ENCODE data around the gene RASA3.

GRCh38 chr13:113954046-113954835 is 178.2 kb downstream of the RASA3 start:
- TF ChIP-seq ZNF274 (IDR thresholded peaks at IDR 0.05; ENCODE audit: borderline replicate concordance, extremely low read depth, low read length) (no peak), SP1 (IDR thresholded peaks at IDR 0.05; ENCODE audit: low read depth, low read length) (no peak), CTCF (IDR thresholded peaks at IDR 0.05; ENCODE audit: control extremely low read depth in 1 of 3, insufficient read depth in 1 of 3, low read depth in 1 of 3, low read length in 3 of 3) (no peak), TAF7 (optimal IDR thresholded peaks at IDR 0.05; ENCODE audit: borderline replicate concordance, low read depth, low read length) (no peak), RAD21 (IDR thresholded peaks at IDR 0.05 in 1 of 2, conservative IDR thresholded peaks at IDR 0.05 in 1 of 2; ENCODE audit: low read depth in 2 of 2, low read length in 2 of 2) (no peak), USF2 (IDR thresholded peaks at IDR 0.05; ENCODE audit: low read length) (no peak), SIN3A (conservative IDR thresholded peaks at IDR 0.05 in 1 of 2, IDR thresholded peaks at IDR 0.05 in 1 of 2; ENCODE audit: low read depth in 1 of 2, low read length in 2 of 2) (no peak), YY1 (IDR thresholded peaks at IDR 0.05; ENCODE audit: low read depth, low read length) (no peak), POLR2AphosphoS5 (IDR thresholded peaks at IDR 0.05; ENCODE audit: low read depth, low read length) (no peak), SRF (IDR thresholded peaks at IDR 0.05; ENCODE audit: low read depth, low read length) (no peak), ATF2 (IDR thresholded peaks at IDR 0.05; ENCODE audit: low read length) (no peak)
